Vagina (tissue), 2 donors: ENCODE data around the gene KCNG2. TPM values are rescaled to one million over a fixed set of nuclear protein-coding genes. Genes with fewer than 3 reads are reported as not detected.
"Not testable (repeated sequence)": the region's sequence is repeated elsewhere in the genome, so short reads cannot be mapped to it uniquely, and the experiment has no call there.

Experiments
- DNase-seq, 2 donors: peaks; one replicate each; pipeline ENCODE4 v3.0.0-alpha.2; 2017; ENCODE audit errors: extremely low spot score in 2 of 2
- H3K27ac ChIP-seq: fragments of 200-600 bp; sonication (generic); one replicate; pipeline ENCODE4 v1.5.1; 2019
- H3K27me3 ChIP-seq: fragments of 200-600 bp; sonication (generic); one replicate; pipeline ENCODE4 v1.5.1; 2019
- H3K36me3 ChIP-seq, 2 donors: fragments of 200-600 bp; sonication (generic); one replicate each; pipeline ENCODE4 v1.5.1; 2017 to 2019
- H3K4me1 ChIP-seq: fragments of 200-600 bp; sonication (generic); one replicate; pipeline ENCODE4 v1.5.1; 2019
- H3K4me3 ChIP-seq, 2 donors: fragments of 200-600 bp; sonication (generic); 1 replicate in 1 of 2; 2 replicates in 1 of 2; pipeline ENCODE4 v1.5.1; 2016 to 2019
- H3K9me3 ChIP-seq: fragments of 200-600 bp; sonication (generic); one replicate; pipeline ENCODE4 v1.5.1; 2019
- POLR2A ChIP-seq, 2 donors: fragments of 450-650 bp; IDR thresholded peaks; one replicate each; pipeline ENCODE4 v1.6.1; 2017; ENCODE audit warnings: antibody characterized with exemption in 2 of 2, mild to moderate bottlenecking in 2 of 2, moderate library complexity in 2 of 2
- POLR2AphosphoS5 ChIP-seq, 2 donors: sonication (generic); formaldehyde crosslinking; IDR thresholded peaks; one replicate each; pipeline ENCODE4 v1.9.0; 2017; ENCODE audit warnings: antibody characterized with exemption in 2 of 2, mild to moderate bottlenecking in 2 of 2, low read depth in 1 of 2; ENCODE audit not compliant: insufficient read depth in 1 of 2
- intact Hi-C: fragments of 100-400 bp; cut with DNase I; formaldehyde crosslinking; loops from one replicate; pipeline ENCODE4 v1.15.1; 2023
- total RNA-seq: library from RNA; depleted of rRNA; stranded (reverse); fragments of >200 nt; gene quantifications from one replicate; pipeline ENCODE4 v1.2.3, GENCODE V29; 2016
- TF ChIP-seq, protein P1 (sequence below), 3 experiments: fragments of 450-650 bp in 2 of 3; fragments of 200-600 bp in 1 of 3; sonication (generic) in 1 of 3; IDR thresholded peaks; one replicate each; pipeline ENCODE4 v1.5.1; 2017 to 2019; ENCODE audit warnings: antibody characterized with exemption in 3 of 3, mild to moderate bottlenecking in 2 of 3, moderate library complexity in 2 of 3

The KCNG2 gene
- total RNA-seq, 1 donor from 2014 or later = not detected

DNA sequence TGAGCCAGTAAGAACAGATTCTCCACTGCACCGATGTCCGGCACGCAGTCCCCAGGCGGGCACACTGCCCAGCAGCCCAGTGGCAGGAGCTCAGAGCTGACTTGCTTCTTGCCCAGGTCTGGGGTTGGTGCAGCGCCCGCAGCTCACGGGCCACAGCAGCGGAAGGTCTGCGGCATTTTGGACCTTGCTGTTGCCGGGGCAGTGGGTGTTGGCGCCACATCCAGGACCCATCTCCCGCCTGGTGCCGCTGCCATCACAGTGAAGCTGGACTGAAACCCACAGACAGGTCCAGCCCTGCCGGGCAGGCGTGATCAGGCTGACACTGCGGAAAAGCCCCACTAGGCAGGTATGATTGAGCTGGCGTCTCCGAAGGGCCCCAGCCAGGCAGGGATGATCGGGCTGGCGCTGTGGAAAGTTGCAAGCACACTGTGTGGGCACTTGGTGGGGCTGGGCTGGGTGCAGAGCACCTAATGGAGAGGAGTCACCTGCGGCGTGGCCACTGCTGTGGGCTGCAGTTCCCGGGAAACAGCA is 78.3 kb downstream of the KCNG2 start:
- no peak overlapping the region for H3K27ac ChIP-seq
- no peaks in the 10 kb centered on the region for H3K36me3 ChIP-seq
- TF ChIP-seq POLR2AphosphoS5 (IDR thresholded peaks at IDR 0.05; ENCODE audit: insufficient read depth in 1 of 2, low read depth in 1 of 2) = no peak
- TF ChIP-seq, protein P1, sequence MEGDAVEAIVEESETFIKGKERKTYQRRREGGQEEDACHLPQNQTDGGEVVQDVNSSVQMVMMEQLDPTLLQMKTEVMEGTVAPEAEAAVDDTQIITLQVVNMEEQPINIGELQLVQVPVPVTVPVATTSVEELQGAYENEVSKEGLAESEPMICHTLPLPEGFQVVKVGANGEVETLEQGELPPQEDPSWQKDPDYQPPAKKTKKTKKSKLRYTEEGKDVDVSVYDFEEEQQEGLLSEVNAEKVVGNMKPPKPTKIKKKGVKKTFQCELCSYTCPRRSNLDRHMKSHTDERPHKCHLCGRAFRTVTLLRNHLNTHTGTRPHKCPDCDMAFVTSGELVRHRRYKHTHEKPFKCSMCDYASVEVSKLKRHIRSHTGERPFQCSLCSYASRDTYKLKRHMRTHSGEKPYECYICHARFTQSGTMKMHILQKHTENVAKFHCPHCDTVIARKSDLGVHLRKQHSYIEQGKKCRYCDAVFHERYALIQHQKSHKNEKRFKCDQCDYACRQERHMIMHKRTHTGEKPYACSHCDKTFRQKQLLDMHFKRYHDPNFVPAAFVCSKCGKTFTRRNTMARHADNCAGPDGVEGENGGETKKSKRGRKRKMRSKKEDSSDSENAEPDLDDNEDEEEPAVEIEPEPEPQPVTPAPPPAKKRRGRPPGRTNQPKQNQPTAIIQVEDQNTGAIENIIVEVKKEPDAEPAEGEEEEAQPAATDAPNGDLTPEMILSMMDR (IDR thresholded peaks at IDR 0.05) = no peak
- no peak for TF ChIP-seq POLR2A (IDR thresholded peaks at IDR 0.05)
- peak in 1 of 2 donors; percentile 77 for DNase-seq
- intact Hi-C loops = no loop called here
- no peak overlapping the region for H3K4me3 ChIP-seq
- no peaks in the 10 kb centered on the region for H3K4me1 ChIP-seq
- H3K27me3 ChIP-seq = no peaks in the 10 kb centered on the region
- no peaks in the 10 kb centered on the region for H3K9me3 ChIP-seq

DNA sequence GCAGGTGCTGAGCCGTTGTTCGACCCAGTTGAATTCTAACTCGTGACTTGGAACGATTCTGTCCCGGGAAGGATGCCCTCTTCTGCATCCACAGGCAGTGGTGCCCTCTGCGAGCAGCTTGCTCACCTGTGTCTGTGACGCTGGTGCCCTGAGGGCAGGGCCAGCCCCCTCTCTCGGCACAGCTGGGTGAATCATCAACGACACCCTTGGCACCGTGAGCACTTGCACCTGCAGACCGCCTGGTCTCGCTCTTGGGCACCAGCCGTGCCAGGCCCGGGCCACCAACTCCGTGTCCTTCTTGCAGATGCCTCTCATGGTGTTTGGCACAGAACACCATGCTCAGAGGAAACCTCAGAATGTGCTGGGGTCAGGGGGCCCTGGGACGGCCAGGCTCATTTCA is 78.8 kb downstream of the KCNG2 start:
- TF ChIP-seq POLR2A (IDR thresholded peaks at IDR 0.05) = no peak
- TF ChIP-seq POLR2AphosphoS5 (IDR thresholded peaks at IDR 0.05; ENCODE audit: insufficient read depth in 1 of 2, low read depth in 1 of 2) = no peak
- TF ChIP-seq, protein P1 (IDR thresholded peaks at IDR 0.05) = no peak
- intact Hi-C loops = no loop called here
- H3K27me3 ChIP-seq = no peaks in the 10 kb centered on the region
- H3K27ac ChIP-seq = no peak overlapping the region
- no peaks in the 10 kb centered on the region for H3K4me1 ChIP-seq
- H3K9me3 ChIP-seq = no peaks in the 10 kb centered on the region
- no peak overlapping the region for H3K4me3 ChIP-seq
- no peaks in the 10 kb centered on the region for H3K36me3 ChIP-seq
- DNase-seq = peak in 1 of 2 donors; percentile 83

DNA sequence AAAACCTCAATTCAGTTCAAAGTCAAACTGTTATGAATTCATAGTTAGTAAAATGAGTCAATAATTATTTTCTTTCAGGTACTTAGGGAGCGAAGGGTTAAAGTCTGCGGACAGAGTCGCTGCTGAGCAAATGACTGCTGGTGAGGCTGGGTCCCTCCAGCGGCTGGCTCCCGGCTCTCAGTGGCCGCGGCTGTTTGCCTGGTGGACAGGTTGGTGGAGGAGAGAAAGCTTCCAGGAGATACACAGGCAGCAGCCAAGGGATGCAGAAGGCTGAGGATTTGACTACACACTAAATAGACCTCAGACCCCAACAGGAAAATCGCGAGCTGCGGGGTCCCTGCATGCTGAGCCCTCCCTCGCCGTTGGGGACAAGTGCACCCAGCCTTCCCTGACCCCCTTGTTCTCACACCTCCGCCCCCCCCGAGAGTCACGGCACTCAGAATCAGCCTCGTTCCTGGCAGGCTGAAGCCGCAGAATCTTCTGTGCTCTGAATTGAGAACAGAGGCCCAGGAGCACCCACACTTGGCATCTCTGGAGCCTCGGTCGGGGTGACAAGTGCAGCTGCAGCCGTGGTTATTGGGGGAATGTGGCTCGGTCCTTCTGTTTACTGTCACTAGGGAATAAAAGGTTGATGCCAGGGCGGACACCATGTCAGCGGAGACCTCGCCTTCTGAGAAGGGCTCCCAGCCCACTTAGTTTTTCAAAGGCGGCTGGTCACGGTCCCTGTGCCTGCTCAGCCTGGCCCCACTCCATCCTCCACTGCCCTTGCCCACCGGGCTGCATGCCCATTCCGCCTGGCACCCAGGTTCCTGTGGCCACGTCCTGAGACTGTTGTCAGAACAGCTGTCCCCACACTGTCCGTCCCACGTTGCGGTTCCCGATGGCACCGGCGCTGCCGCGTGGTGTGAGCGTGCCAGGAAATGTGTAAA is 79.7 kb downstream of the KCNG2 start:
- H3K9me3 ChIP-seq = no peaks in the 10 kb centered on the region
- H3K27me3 ChIP-seq = no peaks in the 10 kb centered on the region
- intact Hi-C loops = no loop called here
- no peak for TF ChIP-seq POLR2A (IDR thresholded peaks at IDR 0.05)
- TF ChIP-seq, protein P1 (IDR thresholded peaks at IDR 0.05) = no peak
- TF ChIP-seq POLR2AphosphoS5 (IDR thresholded peaks at IDR 0.05; ENCODE audit: insufficient read depth in 1 of 2, low read depth in 1 of 2) = no peak
- H3K4me3 ChIP-seq = no peak overlapping the region
- peak in 1 of 2 donors; percentile 64 for DNase-seq
- no peaks in the 10 kb centered on the region for H3K36me3 ChIP-seq
- no peak overlapping the region for H3K27ac ChIP-seq
- H3K4me1 ChIP-seq = no peaks in the 10 kb centered on the region

DNA sequence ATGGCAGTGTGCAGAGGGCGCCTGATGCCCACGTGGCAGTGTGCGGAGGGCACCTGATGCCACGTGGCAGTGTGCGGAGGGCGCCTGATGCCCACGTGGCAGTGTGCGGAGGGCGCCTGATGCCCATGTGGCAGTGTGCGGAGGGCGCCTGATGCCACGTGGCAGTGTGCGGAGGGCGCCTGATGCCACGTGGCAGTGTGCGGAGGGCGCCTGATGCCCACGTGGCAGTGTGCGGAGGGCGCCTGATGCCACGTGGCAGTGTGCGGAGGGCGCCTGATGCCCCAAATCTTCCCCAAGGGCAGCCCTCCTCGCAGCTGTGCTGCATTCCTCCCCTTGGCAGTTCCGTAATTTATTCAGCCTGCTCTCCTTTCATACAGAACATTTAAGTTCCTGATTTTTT is 80.5 kb downstream of the KCNG2 start:
- H3K27ac ChIP-seq, H3K27me3 ChIP-seq, H3K4me1 ChIP-seq, DNase-seq, H3K36me3 ChIP-seq, intact Hi-C loops, H3K4me3 ChIP-seq, H3K9me3 ChIP-seq: not testable (repeated sequence)

DNA sequence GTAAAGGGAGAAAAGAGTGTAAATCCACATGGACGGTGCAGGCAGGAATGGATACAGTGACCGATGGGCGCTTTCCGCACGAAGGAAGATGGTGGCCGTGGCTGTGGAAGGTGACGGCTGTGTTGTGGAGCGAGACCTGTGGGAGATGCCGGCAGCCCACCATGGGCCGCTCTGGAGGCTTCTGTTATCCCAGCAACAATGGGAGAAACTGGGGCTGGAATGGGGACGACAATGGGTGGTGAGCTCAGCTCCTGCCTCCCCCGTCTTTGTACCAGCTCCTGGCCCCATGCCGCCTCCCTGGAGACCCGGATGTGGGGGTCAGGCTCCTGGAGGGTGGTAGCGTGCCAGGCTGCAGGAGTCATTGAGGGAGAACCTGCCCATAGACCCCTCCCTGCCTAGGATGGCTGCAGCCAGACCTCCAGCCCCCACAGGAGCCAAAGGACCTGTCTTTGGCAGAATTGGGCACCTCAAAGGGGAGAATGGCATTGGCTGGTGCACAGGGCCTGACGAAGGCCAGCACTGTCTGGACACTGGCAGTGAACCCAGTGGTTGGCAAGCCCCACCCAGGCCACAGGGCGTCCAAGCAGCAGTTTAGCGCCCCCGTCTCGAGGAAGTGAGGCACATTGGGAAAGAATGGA is 81.1 kb downstream of the KCNG2 start:
- H3K36me3 ChIP-seq = no peaks in the 10 kb centered on the region
- H3K27me3 ChIP-seq = no peaks in the 10 kb centered on the region
- TF ChIP-seq, protein P1 (IDR thresholded peaks at IDR 0.05) = no peak
- TF ChIP-seq POLR2A (IDR thresholded peaks at IDR 0.05) (no peak), POLR2AphosphoS5 (IDR thresholded peaks at IDR 0.05; ENCODE audit: insufficient read depth in 1 of 2, low read depth in 1 of 2) (no peak)
- no peak overlapping the region for H3K27ac ChIP-seq
- intact Hi-C loops = no loop called here
- H3K9me3 ChIP-seq = no peaks in the 10 kb centered on the region
- no peak overlapping the region for H3K4me3 ChIP-seq
- H3K4me1 ChIP-seq = no peaks in the 10 kb centered on the region
- peak in 1 of 2 donors; percentile 77 for DNase-seq
